ENCODE results near the gene PDE4B. TPM values are rescaled to one million over a fixed set of nuclear protein-coding genes. Genes with fewer than 3 reads are reported as not detected.

The PDE4B gene
- total and polyA plus RNA-seq, 9 of the 15 experiments (the other 6 are each of a cell fraction or from before 2014, with no cell fraction given): 0.09 TPM; not detected in 8

DNA sequence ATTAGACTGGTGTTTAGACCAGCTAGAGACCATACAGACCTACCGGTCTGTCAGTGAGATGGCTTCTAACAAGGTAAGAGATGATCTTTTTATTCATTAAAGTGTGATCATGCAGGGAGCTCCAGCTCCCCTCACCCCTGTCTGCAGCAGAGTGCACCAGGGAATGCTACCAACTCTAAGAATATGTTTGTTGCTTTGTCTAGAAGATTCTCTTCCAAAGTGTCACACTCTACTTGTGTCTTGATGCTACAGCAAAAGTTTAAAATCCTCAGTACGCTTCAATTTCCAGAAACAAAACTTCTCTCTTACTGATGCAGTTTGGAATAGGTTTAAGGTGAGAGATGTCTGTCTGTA, 539.8 kb downstream of the PDE4B start:
- no peaks in the 10 kb centered on the region for H3K9me3 ChIP-seq (replicated peaks; ENCODE audit: control insufficient read depth, insufficient read depth, low read depth, low read length)
- no peaks in the 10 kb centered on the region for H3K36me3 ChIP-seq (ENCODE audit: control insufficient read depth, insufficient read depth, low read length)
- H3K9me1 ChIP-seq (ENCODE audit: control insufficient read depth, insufficient read depth, low read length): no peaks in the 10 kb centered on the region
- BruUV-seq (replicated peaks): no TSS peak
- ATAC-seq (no peak), FAIRE-seq (no peak), DNase-seq (ENCODE audit: extremely low read depth in 1 of 4, low spot score in 3 of 4) (no peak)
- no peaks in the 10 kb centered on the region for H4K20me1 ChIP-seq (replicated peaks; ENCODE audit: control insufficient read depth, insufficient read depth, low read length)
- ChIA-PET POLR2A (no interaction called here), CTCF (ENCODE audit: low intra/inter-chr PET ratio) (no interaction called here)
- 0% methylated on average over 2 of the region's 2 CpGs for WGBS (ENCODE audit: insufficient coverage, low coverage, missing lambda C conversion rate)
- no peaks in the 10 kb centered on the region for H3K79me2 ChIP-seq (ENCODE audit: control insufficient read depth, insufficient read depth, low read length)
- no peak for TF ChIP-seq NCOA2 (IDR thresholded peaks at IDR 0.05; ENCODE audit: partially characterized antibody in 2 of 2)
- TF ChIP-seq, protein P1, sequence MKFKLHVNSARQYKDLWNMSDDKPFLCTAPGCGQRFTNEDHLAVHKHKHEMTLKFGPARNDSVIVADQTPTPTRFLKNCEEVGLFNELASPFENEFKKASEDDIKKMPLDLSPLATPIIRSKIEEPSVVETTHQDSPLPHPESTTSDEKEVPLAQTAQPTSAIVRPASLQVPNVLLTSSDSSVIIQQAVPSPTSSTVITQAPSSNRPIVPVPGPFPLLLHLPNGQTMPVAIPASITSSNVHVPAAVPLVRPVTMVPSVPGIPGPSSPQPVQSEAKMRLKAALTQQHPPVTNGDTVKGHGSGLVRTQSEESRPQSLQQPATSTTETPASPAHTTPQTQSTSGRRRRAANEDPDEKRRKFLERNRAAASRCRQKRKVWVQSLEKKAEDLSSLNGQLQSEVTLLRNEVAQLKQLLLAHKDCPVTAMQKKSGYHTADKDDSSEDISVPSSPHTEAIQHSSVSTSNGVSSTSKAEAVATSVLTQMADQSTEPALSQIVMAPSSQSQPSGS (CRISPR knock-in tag; IDR thresholded peaks at IDR 0.05): no peak
- no peak for TF ChIP-seq KDM5B (IDR thresholded peaks at IDR 0.05; ENCODE audit: insufficient replicate concordance, low read depth, low read length)
- TF ChIP-seq, protein P2, sequence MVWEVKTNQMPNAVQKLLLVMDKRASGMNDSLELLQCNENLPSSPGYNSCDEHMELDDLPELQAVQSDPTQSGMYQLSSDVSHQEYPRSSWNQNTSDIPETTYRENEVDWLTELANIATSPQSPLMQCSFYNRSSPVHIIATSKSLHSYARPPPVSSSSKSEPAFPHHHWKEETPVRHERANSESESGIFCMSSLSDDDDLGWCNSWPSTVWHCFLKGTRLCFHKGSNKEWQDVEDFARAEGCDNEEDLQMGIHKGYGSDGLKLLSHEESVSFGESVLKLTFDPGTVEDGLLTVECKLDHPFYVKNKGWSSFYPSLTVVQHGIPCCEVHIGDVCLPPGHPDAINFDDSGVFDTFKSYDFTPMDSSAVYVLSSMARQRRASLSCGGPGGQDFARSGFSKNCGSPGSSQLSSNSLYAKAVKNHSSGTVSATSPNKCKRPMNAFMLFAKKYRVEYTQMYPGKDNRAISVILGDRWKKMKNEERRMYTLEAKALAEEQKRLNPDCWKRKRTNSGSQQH (CRISPR knock-in tag; IDR thresholded peaks at IDR 0.05): no peak
- TF ChIP-seq, protein P3, sequence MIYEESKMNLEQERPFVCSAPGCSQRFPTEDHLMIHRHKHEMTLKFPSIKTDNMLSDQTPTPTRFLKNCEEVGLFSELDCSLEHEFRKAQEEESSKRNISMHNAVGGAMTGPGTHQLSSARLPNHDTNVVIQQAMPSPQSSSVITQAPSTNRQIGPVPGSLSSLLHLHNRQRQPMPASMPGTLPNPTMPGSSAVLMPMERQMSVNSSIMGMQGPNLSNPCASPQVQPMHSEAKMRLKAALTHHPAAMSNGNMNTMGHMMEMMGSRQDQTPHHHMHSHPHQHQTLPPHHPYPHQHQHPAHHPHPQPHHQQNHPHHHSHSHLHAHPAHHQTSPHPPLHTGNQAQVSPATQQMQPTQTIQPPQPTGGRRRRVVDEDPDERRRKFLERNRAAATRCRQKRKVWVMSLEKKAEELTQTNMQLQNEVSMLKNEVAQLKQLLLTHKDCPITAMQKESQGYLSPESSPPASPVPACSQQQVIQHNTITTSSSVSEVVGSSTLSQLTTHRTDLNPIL (CRISPR knock-in tag; IDR thresholded peaks at IDR 0.05): no peak
- TF ChIP-seq POLR3A (IDR thresholded peaks at IDR 0.05; ENCODE audit: borderline replicate concordance, extremely low read depth, insufficient read depth, insufficient read length): no peak
- H3K27me3 ChIP-seq (ENCODE audit: control insufficient read depth in 2 of 2, insufficient read depth in 2 of 2, low read length in 2 of 2): peaks cover 2 to 6% of the 10 kb centered on the region in 2 experiments; a peak in 1 of 5 replicates
- H3K9ac ChIP-seq (ENCODE audit: insufficient read depth in 1 of 2, low read depth in 2 of 2, low read length in 2 of 2): no peak overlapping the region
- intact Hi-C loops (cut with micrococcal nuclease): no loop called here
- H2AFZ ChIP-seq (ENCODE audit: low read depth, low read length): no peak overlapping the region
- H3K4me3 ChIP-seq: no peak overlapping the region
- in situ Hi-C loops (cut with MboI): no loop called here
- H3K4me2 ChIP-seq (ENCODE audit: insufficient read depth, low read length): no peak overlapping the region
- H3K27ac ChIP-seq (ENCODE audit: extremely low read depth, low read depth, low read length): no peak overlapping the region
- no peaks in the 10 kb centered on the region for H3K4me1 ChIP-seq (replicated peaks in 1 of 2; ENCODE audit: control insufficient read depth in 2 of 2, insufficient read depth in 2 of 2, low read length in 2 of 2)
